ENCODE results near the gene SH3GL2.
A peak's percentile ranks its signal among the peaks of the same experiment; 100 is the strongest.

Gene SH3GL2

DNA sequence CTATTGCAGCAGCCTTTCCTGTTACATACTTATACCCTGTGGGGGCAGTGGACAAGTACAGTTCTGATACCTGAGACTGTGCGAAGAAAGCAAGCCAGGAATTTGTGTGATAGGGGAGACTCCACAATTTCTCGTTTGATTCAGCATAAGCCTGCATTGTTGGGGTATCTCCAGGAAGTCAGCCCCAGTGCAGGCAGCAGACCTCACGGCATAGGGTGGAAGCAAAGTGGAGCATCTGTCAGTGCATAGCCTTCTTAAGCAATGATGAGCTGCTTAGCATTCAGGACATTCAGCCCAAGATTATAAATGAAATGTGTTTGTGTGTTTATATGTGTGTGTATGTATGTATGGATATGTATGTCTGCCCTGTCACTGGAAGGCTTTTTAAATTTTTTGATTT is 157.0 kb downstream of the SH3GL2 start:
- TF ChIP-seq, protein P1, sequence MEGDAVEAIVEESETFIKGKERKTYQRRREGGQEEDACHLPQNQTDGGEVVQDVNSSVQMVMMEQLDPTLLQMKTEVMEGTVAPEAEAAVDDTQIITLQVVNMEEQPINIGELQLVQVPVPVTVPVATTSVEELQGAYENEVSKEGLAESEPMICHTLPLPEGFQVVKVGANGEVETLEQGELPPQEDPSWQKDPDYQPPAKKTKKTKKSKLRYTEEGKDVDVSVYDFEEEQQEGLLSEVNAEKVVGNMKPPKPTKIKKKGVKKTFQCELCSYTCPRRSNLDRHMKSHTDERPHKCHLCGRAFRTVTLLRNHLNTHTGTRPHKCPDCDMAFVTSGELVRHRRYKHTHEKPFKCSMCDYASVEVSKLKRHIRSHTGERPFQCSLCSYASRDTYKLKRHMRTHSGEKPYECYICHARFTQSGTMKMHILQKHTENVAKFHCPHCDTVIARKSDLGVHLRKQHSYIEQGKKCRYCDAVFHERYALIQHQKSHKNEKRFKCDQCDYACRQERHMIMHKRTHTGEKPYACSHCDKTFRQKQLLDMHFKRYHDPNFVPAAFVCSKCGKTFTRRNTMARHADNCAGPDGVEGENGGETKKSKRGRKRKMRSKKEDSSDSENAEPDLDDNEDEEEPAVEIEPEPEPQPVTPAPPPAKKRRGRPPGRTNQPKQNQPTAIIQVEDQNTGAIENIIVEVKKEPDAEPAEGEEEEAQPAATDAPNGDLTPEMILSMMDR (IDR thresholded peaks at IDR 0.05) = no peak
- no peak for TF ChIP-seq ZFX (IDR thresholded peaks at IDR 0.05; ENCODE audit: borderline replicate concordance)
- H3K27ac ChIP-seq = no peak overlapping the region

DNA sequence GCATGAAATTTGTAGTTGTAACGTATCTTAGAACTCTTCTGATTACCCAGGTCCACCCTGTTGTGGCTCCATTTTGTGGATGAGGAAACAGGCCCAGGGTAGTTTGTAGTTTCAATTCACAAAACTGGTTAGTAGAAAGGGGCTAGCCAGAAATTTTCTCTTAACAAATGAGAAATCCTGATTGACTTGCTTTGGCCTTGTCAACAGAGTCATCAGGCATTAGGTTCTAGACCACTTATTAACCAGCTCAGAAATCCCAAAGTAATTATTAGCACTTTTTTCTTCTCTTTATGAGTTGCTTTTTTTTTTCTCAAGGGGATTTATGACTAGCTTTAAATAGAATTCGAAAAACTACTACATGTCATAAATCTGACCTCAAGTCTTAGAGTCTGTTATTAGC is 160.2 kb downstream of the SH3GL2 start:
- no peak for TF ChIP-seq ZFX (IDR thresholded peaks at IDR 0.05; ENCODE audit: borderline replicate concordance)
- TF ChIP-seq, protein P1 (IDR thresholded peaks at IDR 0.05) = no peak
- H3K27ac ChIP-seq = no peak overlapping the region

DNA sequence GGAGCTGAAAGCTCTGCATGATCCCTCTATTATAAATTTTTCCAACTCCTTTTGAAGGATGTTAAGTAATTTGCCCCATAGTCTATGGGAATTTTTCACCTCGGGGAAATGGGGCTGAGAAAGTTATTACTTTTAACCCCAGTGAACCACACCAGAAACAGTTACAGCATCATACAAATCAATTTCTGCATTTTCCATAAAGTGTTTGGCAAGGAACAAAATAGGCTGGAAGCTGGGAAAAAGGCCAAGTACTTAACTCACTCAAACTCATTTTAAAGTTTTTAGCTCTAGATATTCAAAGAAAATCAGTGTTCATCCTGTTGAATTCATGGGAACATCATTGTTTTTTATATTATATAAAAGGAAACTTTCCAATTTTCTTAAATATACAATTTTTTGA is 160.9 kb downstream of the SH3GL2 start:
- TF ChIP-seq ZFX (IDR thresholded peaks at IDR 0.05; ENCODE audit: borderline replicate concordance) = no peak
- TF ChIP-seq, protein P1 (IDR thresholded peaks at IDR 0.05) = no peak
- H3K27ac ChIP-seq = no peak overlapping the region

DNA sequence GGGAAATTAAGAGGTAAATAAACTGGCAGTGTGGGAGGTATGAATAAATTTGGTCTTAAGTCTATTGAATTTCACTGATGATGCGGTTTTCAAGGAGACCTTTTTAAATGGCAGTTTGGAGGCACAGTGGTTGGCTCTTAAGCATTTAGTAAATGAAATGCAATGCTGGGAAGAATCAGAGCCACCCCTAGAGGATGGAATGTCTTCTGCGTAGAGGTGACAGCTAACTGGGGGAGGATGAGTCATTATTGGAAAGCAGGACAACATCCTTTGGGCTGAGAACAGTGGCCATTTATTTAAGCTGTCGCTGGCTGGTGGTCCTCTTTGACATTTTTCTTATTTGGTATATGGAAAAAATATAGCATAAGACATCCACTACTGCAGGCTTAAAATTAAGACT is 163.2 kb downstream of the SH3GL2 start:
- TF ChIP-seq, protein P1 (IDR thresholded peaks at IDR 0.05) = peak; percentile 16; the same call in 1 of the 2 replicates
- TF ChIP-seq ZFX (IDR thresholded peaks at IDR 0.05; ENCODE audit: borderline replicate concordance) = no peak
- no peak overlapping the region for H3K27ac ChIP-seq

DNA sequence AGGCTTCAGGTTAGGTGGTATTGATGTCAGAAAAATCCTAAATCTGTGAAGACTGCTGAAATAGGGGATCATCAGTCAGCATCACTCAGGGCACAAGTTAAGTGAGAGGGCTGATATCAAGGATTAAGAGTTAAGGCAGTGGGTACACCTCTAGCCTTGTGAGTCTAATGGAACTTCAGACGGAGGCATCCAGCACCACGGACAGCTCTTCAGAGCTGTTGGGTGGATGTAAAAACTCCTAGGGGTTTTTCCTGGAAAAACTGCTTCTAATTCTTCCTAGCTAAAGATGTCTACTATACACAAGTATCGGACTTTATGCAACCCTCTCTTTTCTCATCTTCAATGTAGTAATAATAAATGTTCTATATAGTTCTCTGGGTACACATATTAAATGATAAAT is 165.9 kb downstream of the SH3GL2 start:
- no peak overlapping the region for H3K27ac ChIP-seq
- TF ChIP-seq, protein P1 (IDR thresholded peaks at IDR 0.05) = no peak
- TF ChIP-seq ZFX (IDR thresholded peaks at IDR 0.05; ENCODE audit: borderline replicate concordance) = no peak

DNA sequence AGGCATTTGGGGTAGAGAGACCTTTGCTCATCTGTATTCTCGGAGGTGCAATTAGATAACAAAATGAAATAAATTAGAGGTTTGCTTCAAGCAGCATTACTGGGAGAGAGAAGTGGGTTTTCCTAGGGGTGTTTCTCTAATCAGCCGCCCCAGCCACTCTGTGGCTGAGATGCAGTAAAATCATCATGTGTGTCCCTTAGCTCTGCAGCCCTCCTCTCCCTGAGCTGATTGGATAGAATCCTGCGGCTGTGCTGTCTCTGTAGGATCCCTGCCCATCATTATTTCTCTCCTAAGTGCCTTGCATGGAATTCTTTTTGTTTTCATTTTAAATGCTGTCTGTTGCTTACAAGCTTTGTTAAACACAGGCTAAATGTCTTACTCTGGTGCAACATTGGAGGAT is 171.4 kb downstream of the SH3GL2 start:
- H3K27ac ChIP-seq = no peak overlapping the region
- TF ChIP-seq, protein P1 (IDR thresholded peaks at IDR 0.05) = no peak
- TF ChIP-seq ZFX (IDR thresholded peaks at IDR 0.05; ENCODE audit: borderline replicate concordance) = no peak

DNA sequence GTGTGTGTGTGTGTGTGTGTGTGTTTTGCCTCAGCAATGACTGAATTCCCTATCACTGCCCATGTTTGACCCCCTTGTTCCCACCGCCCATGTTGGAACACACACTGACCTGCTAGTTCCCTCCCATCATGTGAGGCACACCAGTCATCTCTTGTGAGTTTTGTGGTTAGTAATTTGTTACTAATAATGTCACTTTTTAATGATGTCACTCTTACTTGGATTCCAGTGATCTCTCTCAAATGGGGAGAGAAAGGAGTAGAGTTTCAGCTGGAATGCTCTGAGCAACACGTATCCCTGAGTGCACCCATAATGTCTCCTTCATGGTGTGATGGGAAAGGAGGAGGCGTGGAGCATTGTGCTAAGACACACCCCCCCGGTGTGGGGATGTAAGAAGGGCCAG is 172.6 kb downstream of the SH3GL2 start:
- TF ChIP-seq, protein P1 (IDR thresholded peaks at IDR 0.05) = no peak
- no peak for TF ChIP-seq ZFX (IDR thresholded peaks at IDR 0.05; ENCODE audit: borderline replicate concordance)
- H3K27ac ChIP-seq = no peak overlapping the region

All from 22Rv1 (cell line).